Middle frontal gyrus (tissue), 1 donor: ENCODE measurements around the gene LHX2.

Experiments
- DNase-seq: peaks from one replicate; pipeline ENCODE4 v3.0.0-alpha.2; 2015; ENCODE audit warnings: low spot score; ENCODE audit errors: extremely low spot score

The LHX2 gene

GRCh38 chr9:124013309-124014210 is 2.0 kb downstream of the LHX2 start:
- no peak for DNase-seq

- DNase-seq, result no peak
Measured at GRCh38 chr9:124014211-124014955, 2.8 kb downstream of the LHX2 start.

- DNase-seq, result no peak
Measured at GRCh38 chr9:124014956-124015660, 3.5 kb downstream of the LHX2 start.

GRCh38 chr9:124015661-124016131 is 4.1 kb downstream of the LHX2 start:
- DNase-seq, result no peak

GRCh38 chr9:124016175-124017050 is 4.8 kb downstream of the LHX2 start:
- no peak for DNase-seq

- DNase-seq, result no peak
Measured at GRCh38 chr9:124017051-124017928, 5.7 kb downstream of the LHX2 start.

GRCh38 chr9:124017929-124018729 is 6.6 kb downstream of the LHX2 start:
- DNase-seq, result no peak

- DNase-seq, result no peak
Measured at GRCh38 chr9:124018730-124019697, 7.4 kb downstream of the LHX2 start.

- no peak for DNase-seq
Measured at GRCh38 chr9:124019771-124020519, 8.4 kb downstream of the LHX2 start.

GRCh38 chr9:124020520-124021384 is 9.2 kb downstream of the LHX2 start:
- DNase-seq, result no peak

- no peak for DNase-seq
Measured at GRCh38 chr9:124021385-124021769, 9.8 kb downstream of the LHX2 start.

- no peak for DNase-seq
Measured at GRCh38 chr9:124022201-124023121, 10.9 kb downstream of the LHX2 start.

GRCh38 chr9:124024107-124024506 is 12.5 kb downstream of the LHX2 start:
- no peak for DNase-seq

- no peak for DNase-seq
Measured at GRCh38 chr9:124029617-124030016, 18.0 kb downstream of the LHX2 start.

GRCh38 chr9:124030969-124031451 is 19.4 kb downstream of the LHX2 start:
- DNase-seq, result no peak
